Activated CD4-positive, alpha-beta T cell treated with anti-CD3 and anti-CD28 coated beads for 36 hours (primary cell): ENCODE data around the gene SMIM5. TPM values are rescaled to one million over a fixed set of nuclear protein-coding genes. Genes with fewer than 3 reads are reported as not detected.
A peak's percentile ranks its signal among the peaks of the same experiment; 100 is the strongest.
"Not testable (repeated sequence)": the region's sequence is repeated elsewhere in the genome, so short reads cannot be mapped to it uniquely, and the experiment has no call there.

Source experiments
- ATAC-seq: fragments of 200-7000 bp; cut with Tn5 transposase; one replicate; pipeline ENCODE4 v1.10.0; 2021; ENCODE audit warnings: mild to moderate bottlenecking, moderate library complexity
- CTCF ChIA-PET: fragments of 350-600 bp; sonication (Branson Sonifier 250); formaldehyde crosslinking; loops from one replicate; lab custom pipeline; 2021; ENCODE audit warnings: antibody characterized with exemption; lab: Charles Lee
- POLR2A ChIA-PET: fragments of 350-600 bp; sonication (Branson Sonifier 250); formaldehyde crosslinking; loops from one replicate; lab custom pipeline; 2021; ENCODE audit warnings: antibody characterized with exemption, inconsistent platforms; lab: Charles Lee
- DNase-seq: peaks from one replicate; pipeline ENCODE4 v3.0.0-alpha.2; 2020
- H3K27ac Mint-ChIP-seq: one replicate; pipeline ENCODE4 v1.8.0; 2021; ENCODE audit warnings: mixed read lengths
- H3K27me3 Mint-ChIP-seq: one replicate; pipeline ENCODE4 v1.8.0; 2021; ENCODE audit warnings: mixed read lengths
- H3K36me3 Mint-ChIP-seq: one replicate; pipeline ENCODE4 v1.8.0; 2021; ENCODE audit warnings: low read depth, mixed read lengths
- H3K4me1 Mint-ChIP-seq: one replicate; pipeline ENCODE4 v1.8.0; 2021; ENCODE audit warnings: mixed read lengths
- H3K4me3 Mint-ChIP-seq: one replicate; pipeline ENCODE4 v1.8.0; 2021; ENCODE audit warnings: mild to moderate bottlenecking, moderate library complexity, mixed read lengths
- H3K9me3 Mint-ChIP-seq: one replicate; pipeline ENCODE4 v1.8.0; 2021; ENCODE audit warnings: low read depth, mixed read lengths
- intact Hi-C, 2 experiments: fragments of 100-400 bp; cut with DNase I in 1 of 2; cut with micrococcal nuclease in 1 of 2; formaldehyde crosslinking; loops; one replicate each; pipeline versions ENCODE4 v1.14.2 to v1.15.1; 2022 to 2024; cut with DNase I, micrococcal nuclease
- total RNA-seq, 2 experiments: library from RNA; stranded (reverse); gene quantifications; one replicate each; pipeline ENCODE4 v1.2.3, GENCODE V29; 2021

SMIM5 gene
- total RNA-seq, 2 experiments from 2014 or later, result 0.12 to 0.14 TPM

- Mint-ChIP-seq H3K4me3 (no peak overlapping the region), H3K9me3 (no peaks in the 10 kb centered on the region), H3K27ac (no peak overlapping the region), H3K36me3 (no peaks in the 10 kb centered on the region), H3K27me3 (no peaks in the 10 kb centered on the region), H3K4me1 (no peaks in the 10 kb centered on the region)
- CTCF ChIA-PET, result interaction anchor here (0.7 to 1.9 kb wide), 3 partner anchors 10 to 207 kb away, joined by 3 to 9 read pairs (median 5); no protein-coding TSS in a partner anchor
- no peak for DNase-seq
- no peak for ATAC-seq
- intact Hi-C loops, result no loop called here
- POLR2A ChIA-PET, result no interaction called here
These were observed 41.4 kb upstream of the SMIM5 start for GRCh38 chr17:75591722-75592302.

- H3K27ac Mint-ChIP-seq, result no peak overlapping the region
- no peaks in the 10 kb centered on the region for H3K27me3 Mint-ChIP-seq
- H3K4me1 Mint-ChIP-seq, result no peaks in the 10 kb centered on the region
- intact Hi-C loops, result no loop called here
- H3K4me3 Mint-ChIP-seq, result no peak overlapping the region
- no peaks in the 10 kb centered on the region for H3K36me3 Mint-ChIP-seq
- CTCF ChIA-PET, result interaction anchor here (0.6 to 1.1 kb wide), 4 partner anchors 10 to 40 kb away, joined by 3 to 7 read pairs (median 4); no protein-coding TSS in a partner anchor
- no peaks in the 10 kb centered on the region for H3K9me3 Mint-ChIP-seq
- DNase-seq (no peak), ATAC-seq (no peak)
- POLR2A ChIA-PET, result no interaction called here
These were observed 40.8 kb upstream of the SMIM5 start for GRCh38 chr17:75592348-75593020.

- POLR2A ChIA-PET, result not testable (repeated sequence)
These were observed 39.8 kb upstream of the SMIM5 start for GRCh38 chr17:75593430-75593829.

GRCh38 chr17:75594499-75595283, 38.5 kb upstream of the SMIM5 start:
- DNase-seq (no peak), ATAC-seq (no peak)
- CTCF ChIA-PET, result interaction anchor here (0.5 to 0.7 kb wide), 2 partner anchors 24 to 38 kb away, joined by 3 to 5 read pairs; no protein-coding TSS in a partner anchor
- no peaks in the 10 kb centered on the region for H3K9me3 Mint-ChIP-seq
- POLR2A ChIA-PET, result no interaction called here
- no peaks in the 10 kb centered on the region for H3K27me3 Mint-ChIP-seq
- no peaks in the 10 kb centered on the region for H3K4me1 Mint-ChIP-seq
- H3K4me3 Mint-ChIP-seq, result no peak overlapping the region
- intact Hi-C loops, result no loop called here
- no peak overlapping the region for H3K27ac Mint-ChIP-seq
- no peaks in the 10 kb centered on the region for H3K36me3 Mint-ChIP-seq

More at GRCh38 chr17:75593430-75593829, 39.8 kb upstream of the SMIM5 start:
- DNase-seq, H3K27me3 Mint-ChIP-seq, ATAC-seq, intact Hi-C loops, H3K27ac Mint-ChIP-seq, H3K4me1 Mint-ChIP-seq, H3K9me3 Mint-ChIP-seq, H3K36me3 Mint-ChIP-seq, H3K4me3 Mint-ChIP-seq: not testable (repeated sequence)
- CTCF ChIA-PET, result interaction anchor here (0.6 to 1.1 kb wide), 3 partner anchors 9 to 759 kb away, joined by 3 to 5 read pairs (median 3); no protein-coding TSS in a partner anchor

DNA sequence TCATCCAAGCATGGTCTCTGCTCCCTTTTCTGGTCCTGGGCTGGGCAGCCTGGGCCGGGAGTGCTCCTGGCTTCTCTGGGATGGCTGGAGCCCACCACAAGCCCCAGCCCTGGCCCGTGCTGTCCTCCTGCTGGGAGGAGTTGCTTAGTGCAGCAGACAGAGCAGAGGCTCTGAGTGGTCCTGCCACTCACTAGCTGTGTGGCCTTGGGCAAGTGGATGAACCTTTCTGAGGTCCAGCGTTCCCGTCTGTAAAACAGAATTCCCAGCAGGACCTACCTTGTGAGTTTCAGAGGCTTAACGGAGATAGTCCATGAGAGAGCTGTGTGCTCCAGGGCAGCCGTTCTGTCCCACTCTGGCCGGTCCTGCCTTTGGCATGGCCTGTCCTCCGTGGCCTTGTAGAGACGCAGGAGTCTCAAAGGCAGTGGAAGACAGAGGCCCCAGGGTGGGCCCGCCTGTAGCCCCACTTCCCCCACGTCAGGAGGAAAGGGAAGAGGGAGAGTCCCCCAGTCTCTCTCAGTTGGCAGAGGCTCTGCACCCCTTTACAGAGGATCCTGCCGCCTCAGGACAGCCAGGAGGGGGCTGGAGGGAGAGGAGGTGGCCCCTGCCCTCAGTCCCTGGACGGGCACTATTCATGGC, 37.8 kb upstream of the SMIM5 start:
- Mint-ChIP-seq H3K27ac (no peak overlapping the region), H3K36me3 (no peaks in the 10 kb centered on the region), H3K9me3 (no peaks in the 10 kb centered on the region), H3K27me3 (no peaks in the 10 kb centered on the region), H3K4me3 (no peak overlapping the region), H3K4me1 (no peaks in the 10 kb centered on the region)
- DNase-seq (no peak), ATAC-seq (no peak)
- ChIA-PET POLR2A (no interaction called here), CTCF (no interaction called here)
- intact Hi-C loops, result no loop called here

- Mint-ChIP-seq H3K27me3 (no peaks in the 10 kb centered on the region), H3K9me3 (no peaks in the 10 kb centered on the region), H3K36me3 (no peaks in the 10 kb centered on the region), H3K4me1 (no peaks in the 10 kb centered on the region), H3K4me3 (no peak overlapping the region), H3K27ac (no peak overlapping the region)
- DNase-seq, result no peak
- CTCF ChIA-PET, result no interaction called here
- intact Hi-C loops, result no loop called here
- ATAC-seq, result no peak
- POLR2A ChIA-PET, result no interaction called here
These were observed 37.3 kb upstream of the SMIM5 start for GRCh38 chr17:75595920-75596313.

- no peak overlapping the region for H3K27ac Mint-ChIP-seq
- H3K4me3 Mint-ChIP-seq, result no peak overlapping the region
- DNase-seq, result no peak
- no peaks in the 10 kb centered on the region for H3K27me3 Mint-ChIP-seq
- H3K9me3 Mint-ChIP-seq, result no peaks in the 10 kb centered on the region
- intact Hi-C loops, result no loop called here
- ChIA-PET CTCF (interaction anchor here (1.1 kb wide), 1 partner anchor 154 kb away, joined by 4 read pairs; no protein-coding TSS in a partner anchor), POLR2A (no interaction called here)
- no peaks in the 10 kb centered on the region for H3K4me1 Mint-ChIP-seq
- H3K36me3 Mint-ChIP-seq, result no peaks in the 10 kb centered on the region
- no peak for ATAC-seq
These were observed 36.7 kb upstream of the SMIM5 start for GRCh38 chr17:75596320-75597087.

DNA sequence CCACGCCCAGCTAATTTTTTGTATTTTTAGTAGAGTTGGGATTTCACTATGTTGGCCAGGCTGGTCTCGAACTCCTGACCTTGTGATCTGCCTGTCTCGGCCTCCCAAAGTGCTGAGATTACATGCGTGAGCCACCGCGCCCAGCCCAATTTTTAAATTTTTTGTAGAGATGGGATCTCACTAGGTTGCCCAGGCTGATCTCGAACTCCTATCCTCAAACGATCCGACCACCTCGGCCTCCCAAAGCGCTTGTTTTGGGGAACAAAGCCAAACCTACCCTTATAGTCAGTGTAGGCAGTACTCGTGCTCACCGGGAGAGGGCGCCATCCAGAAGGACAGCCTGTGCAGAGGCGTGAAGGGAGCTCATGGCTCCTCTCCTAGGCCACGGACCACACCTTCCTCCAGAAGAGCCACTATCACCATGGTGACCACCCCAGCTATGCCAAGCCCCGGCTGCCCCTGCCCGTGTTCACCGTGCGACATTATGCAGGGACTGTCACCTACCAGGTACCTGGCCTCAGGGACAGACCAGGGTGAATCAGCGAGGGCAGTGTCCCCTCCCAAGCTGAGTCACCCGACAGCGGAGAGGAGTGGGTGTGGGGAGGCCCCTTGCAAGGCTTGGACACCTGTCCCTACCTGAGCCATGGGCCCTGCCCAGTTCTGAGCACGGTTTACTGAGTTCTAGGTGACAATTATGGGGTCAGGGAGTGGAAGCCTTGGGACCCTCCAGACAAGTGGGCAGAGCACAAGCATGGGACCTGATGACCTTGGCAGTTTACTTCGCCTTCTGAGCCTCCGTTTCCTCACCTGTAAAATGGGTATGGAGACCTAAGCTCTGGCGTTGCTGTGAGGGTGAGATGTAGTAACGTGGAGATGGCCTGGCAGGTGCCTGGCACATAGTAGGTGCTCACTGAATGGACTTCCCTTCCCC, 31.9 kb upstream of the SMIM5 start:
- peak; percentile 83 for DNase-seq
- ChIA-PET CTCF (interaction anchor here (0.6 to 4.7 kb wide), 13 partner anchors 16 to 304 kb away, joined by 3 to 33 read pairs (median 4); partner anchors contain the start of genes MRPL38 and SMIM5), POLR2A (interaction anchor here (0.6 to 1.0 kb wide), 2 partner anchors 20 to 59 kb away, joined by 3 read pairs; no protein-coding TSS in a partner anchor)
- intact Hi-C loops, result loop anchor here in 1 of 2 experiments (1.0 kb wide), 1 partner anchor 149 kb away; no protein-coding TSS in a partner anchor
- no peaks in the 10 kb centered on the region for H3K9me3 Mint-ChIP-seq
- no peak overlapping the region for H3K27ac Mint-ChIP-seq
- ATAC-seq, result peak; percentile 90
- no peaks in the 10 kb centered on the region for H3K36me3 Mint-ChIP-seq
- H3K4me3 Mint-ChIP-seq, result no peak overlapping the region
- no peaks in the 10 kb centered on the region for H3K27me3 Mint-ChIP-seq
- H3K4me1 Mint-ChIP-seq, result no peaks in the 10 kb centered on the region

GRCh38 chr17:75602644-75603043, 30.6 kb upstream of the SMIM5 start:
- no peaks in the 10 kb centered on the region for H3K27me3 Mint-ChIP-seq
- CTCF ChIA-PET, result interaction anchor here (0.5 to 4.7 kb wide), 6 partner anchors 9 to 891 kb away, joined by 3 to 33 read pairs (median 4); no protein-coding TSS in a partner anchor

DNA sequence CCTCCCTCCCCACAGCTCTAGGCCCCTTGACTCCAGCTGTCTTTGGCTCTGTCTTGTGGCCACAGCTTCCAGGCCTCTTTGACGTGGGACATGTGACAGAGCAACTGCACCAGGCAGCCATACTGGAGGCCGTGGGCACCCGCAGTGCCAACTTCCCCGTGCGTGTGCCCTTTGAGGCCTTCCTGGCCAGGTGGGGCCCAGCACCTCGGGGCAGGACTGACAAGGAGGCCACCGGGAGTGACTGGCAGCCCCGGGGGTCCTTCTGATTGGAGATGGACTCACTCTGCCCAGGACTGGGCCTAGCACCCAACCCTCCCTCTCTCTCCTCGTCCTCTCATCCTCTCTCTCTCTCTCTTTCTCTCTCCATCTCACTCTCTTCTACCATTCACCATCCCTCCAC, 30.1 kb upstream of the SMIM5 start:
- DNase-seq (no peak), ATAC-seq (no peak)
- no peak overlapping the region for H3K27ac Mint-ChIP-seq
- CTCF ChIA-PET, result interaction anchor here (0.5 to 4.7 kb wide), 4 partner anchors 10 to 826 kb away, joined by 3 to 33 read pairs (median 3); no protein-coding TSS in a partner anchor
- peaks cover 6% of the 10 kb centered on the region for H3K4me1 Mint-ChIP-seq
- intact Hi-C loops, result no loop called here
- no peaks in the 10 kb centered on the region for H3K9me3 Mint-ChIP-seq
- H3K36me3 Mint-ChIP-seq, result no peaks in the 10 kb centered on the region
- POLR2A ChIA-PET, result no interaction called here
- H3K4me3 Mint-ChIP-seq, result no peak overlapping the region
- no peaks in the 10 kb centered on the region for H3K27me3 Mint-ChIP-seq

More at GRCh38 chr17:75602644-75603043, 30.6 kb upstream of the SMIM5 start:
- peaks cover 6% of the 10 kb centered on the region for H3K4me1 Mint-ChIP-seq
- no peak overlapping the region for H3K27ac Mint-ChIP-seq
- no peak overlapping the region for H3K4me3 Mint-ChIP-seq
- POLR2A ChIA-PET, result no interaction called here
- ATAC-seq (no peak), DNase-seq (no peak)
- H3K36me3 Mint-ChIP-seq, result no peaks in the 10 kb centered on the region
- H3K9me3 Mint-ChIP-seq, result no peaks in the 10 kb centered on the region
- intact Hi-C loops, result no loop called here
